GM18907 (cell line): ENCODE data around the gene ATF7.
A peak's percentile ranks its signal among the peaks of the same experiment; 100 is the strongest.

Experiments
- ATAC-seq: cut with Tn5 transposase; IDR thresholded peaks from one replicate; pipeline ENCODE4 v1.9.1; 2021; ENCODE audit warnings: mild to moderate bottlenecking, moderate library complexity; ENCODE audit not compliant: unreplicated experiment

The ATF7 gene

DNA sequence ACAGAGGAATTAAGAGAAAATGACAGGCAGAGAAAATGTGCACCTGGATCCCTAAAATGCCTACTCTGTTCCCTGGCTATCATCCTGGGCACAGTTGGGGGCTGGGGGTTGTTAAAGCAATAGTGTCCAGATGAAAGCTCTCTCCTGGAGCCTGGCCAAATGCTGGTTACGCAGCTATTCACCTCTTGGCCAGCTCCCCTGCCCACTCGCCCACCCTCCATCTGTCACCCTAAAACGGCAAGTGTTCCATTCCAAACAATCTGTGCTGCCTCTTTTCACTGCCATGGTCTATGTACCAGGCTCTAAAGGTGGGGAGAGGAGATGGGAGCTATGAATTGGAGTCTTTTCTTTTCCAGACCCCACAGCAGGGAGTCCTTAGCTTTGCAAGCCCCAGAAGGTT lies 94.2 kb downstream of the ATF7 start:
- ATAC-seq = no peak

DNA sequence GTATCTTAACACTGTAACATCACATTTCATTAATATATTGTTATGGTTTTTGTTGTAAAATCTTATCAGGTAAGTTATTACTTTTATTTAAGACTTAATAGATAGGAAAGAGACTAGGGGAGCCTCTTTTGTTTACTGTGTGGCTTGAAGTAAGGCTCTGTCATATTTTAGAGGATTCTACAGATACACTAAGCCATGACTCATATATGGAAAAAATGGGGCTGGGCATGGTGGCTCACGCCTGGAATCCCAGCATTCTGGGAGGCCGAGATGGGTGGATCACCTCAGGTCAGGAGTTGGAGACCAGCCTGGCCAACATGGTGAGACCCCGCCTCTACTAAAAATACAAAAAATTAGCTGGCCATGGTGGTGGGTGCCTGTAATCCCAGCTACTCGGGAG lies 95.3 kb downstream of the ATF7 start:
- no peak for ATAC-seq

DNA sequence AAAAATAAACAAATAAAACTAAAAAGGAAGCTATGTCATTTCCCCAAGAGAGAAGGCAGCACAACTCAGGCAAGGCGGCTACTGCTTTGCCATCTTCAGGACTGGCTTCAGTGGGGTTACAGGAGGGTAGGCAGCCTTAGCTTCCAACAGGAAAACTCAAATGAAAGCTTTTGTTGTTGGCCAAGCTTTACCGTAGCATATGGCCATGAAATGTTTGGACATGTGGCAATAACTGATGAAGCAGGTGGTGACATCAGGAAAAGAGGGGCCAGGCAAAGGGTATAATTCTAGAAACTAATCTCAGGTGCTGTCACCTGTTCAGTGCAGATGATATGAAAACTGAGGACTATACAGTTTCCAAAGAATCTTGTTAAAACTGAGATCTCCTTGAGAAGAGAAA lies 96.1 kb downstream of the ATF7 start:
- ATAC-seq = no peak

DNA sequence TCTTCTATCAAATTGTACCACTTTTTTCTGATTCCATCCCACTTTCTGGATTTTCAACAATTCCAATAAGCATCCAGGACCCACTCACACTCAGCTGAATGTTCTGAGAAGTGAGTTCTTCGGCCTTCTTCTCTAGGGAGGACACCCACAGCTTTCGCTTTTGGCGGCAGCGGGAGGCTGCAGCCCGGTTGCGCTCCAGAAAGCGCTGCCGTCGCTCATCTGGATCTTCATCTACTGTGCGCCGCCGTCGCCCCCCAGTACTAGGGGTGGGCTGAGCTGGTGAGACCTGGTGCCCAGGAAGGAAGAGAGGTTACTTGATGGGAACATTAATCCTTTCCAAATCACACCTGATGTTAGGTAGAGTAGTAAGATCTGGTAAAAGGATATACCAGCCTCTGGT lies 101.7 kb downstream of the ATF7 start:
- no peak for ATAC-seq

DNA sequence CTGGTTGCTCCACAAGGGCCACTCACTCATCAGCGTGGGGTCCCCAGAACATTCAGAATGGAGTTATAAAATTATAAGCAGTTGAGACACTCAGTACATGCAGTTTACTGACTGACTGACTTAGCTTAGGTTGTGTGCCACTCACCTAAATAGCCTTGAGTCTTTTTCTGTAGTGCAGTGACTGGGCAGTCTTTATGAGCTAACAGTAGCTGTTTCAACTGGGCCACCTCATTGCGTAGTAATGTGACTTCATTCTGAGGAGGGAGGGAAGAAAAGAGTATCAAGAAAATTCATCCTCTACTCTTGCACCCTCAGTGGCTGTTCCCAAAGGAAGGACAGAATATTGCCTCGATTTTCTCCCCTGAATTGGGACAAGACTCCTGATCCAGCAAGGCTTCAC lies 103.1 kb downstream of the ATF7 start:
- ATAC-seq = no peak

DNA sequence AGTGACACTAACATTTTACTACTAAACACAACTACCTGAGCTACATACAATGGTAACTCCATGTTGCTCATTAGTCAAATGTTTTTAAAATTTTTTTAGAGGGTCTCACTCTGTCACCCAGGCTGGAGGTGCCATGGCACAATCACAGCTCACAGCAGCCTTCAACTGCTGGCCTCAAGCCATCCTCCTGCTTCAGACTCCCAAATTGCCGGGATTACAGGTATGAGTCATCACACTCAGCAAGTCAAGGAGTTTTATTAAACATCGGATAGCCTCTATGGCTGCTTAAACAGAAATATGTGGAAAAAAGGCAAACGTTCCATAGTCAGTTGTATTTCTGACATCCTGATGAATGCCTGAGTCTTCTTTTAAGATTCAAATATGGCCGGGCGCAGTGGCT lies 107.8 kb downstream of the ATF7 start:
- no peak for ATAC-seq

DNA sequence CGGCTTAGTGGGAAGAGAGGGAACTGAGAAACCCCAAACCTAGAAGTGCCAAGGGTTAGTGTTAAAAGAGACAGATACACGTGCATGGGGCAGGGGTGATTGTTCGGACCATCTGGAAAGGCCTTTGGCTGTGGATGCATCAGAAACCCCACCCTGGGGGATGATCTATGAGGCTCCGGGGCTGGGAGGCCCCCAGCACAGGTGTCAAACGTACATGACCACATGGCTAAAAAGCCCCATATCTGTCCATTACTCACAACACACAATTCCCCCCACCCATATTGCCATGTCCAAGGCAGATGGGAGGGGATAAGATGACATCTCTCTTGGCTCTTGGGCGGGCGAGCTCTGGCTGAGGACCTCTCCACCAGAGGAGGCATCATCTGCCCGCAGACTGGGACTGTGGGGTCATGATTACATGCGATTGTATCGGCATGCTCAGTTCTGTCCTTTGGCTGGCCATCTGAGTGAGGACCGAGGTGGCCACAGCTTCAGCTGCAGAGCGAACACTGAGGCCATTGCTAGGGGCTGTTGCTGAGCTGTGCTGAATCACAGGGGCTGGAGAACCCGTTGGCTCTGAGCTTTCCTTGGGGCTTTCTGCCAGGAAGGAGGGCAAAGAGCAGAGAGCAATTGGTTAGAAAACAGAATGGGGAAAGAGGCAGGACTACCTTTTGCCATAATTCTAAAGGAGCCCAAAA lies 109.3 kb downstream of the ATF7 start:
- no peak for ATAC-seq

DNA sequence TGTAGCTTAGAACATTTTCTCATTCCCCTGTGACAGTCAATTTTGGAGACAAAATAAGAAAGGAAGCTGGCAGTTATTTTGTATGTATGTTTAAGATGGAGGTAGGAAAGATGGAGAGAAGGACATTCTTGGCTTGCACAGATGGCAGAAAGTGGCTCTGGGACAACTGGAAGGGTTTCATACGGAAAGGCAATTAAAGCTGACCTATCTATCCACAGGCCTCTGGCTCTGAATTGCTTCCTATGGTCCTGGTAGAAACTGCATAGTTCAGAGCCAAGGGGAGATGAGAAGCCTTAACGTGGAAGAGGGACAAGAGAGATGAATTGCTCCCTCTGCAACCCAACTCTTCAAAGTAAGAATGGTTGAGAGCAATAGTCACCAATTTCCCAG lies 110.9 kb downstream of the ATF7 start:
- ATAC-seq = no peak

DNA sequence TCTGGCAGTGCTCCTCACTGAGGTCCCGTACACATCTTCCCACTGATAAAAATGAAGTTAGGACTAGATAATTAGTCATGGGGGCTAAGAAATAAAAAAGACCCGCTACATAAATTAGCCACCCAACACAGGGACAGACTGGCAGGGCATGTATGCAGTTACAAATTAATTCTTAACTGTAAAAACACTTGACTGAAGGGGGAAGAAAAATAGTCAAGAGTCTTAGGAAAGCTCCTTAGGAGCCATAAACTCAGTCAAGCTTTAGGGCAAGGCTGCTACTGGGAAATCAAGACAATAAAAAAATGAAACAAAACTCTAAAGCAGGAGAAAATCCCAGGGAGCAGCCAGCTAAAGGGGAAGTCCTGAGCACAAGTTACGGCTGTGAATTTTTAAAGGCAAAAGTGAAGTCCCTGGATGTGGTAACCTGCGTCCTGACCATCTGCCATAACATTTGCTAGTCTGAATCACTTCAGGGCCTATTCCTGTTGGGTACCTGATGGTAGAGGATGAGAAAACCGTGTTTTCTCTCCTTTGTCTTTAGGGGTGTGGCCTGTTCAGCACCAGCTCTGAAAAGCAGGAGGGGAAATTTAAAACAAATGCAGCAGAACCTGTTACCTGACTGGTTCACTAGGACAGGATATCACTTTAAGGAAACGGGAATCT lies 111.4 kb downstream of the ATF7 start:
- no peak for ATAC-seq

DNA sequence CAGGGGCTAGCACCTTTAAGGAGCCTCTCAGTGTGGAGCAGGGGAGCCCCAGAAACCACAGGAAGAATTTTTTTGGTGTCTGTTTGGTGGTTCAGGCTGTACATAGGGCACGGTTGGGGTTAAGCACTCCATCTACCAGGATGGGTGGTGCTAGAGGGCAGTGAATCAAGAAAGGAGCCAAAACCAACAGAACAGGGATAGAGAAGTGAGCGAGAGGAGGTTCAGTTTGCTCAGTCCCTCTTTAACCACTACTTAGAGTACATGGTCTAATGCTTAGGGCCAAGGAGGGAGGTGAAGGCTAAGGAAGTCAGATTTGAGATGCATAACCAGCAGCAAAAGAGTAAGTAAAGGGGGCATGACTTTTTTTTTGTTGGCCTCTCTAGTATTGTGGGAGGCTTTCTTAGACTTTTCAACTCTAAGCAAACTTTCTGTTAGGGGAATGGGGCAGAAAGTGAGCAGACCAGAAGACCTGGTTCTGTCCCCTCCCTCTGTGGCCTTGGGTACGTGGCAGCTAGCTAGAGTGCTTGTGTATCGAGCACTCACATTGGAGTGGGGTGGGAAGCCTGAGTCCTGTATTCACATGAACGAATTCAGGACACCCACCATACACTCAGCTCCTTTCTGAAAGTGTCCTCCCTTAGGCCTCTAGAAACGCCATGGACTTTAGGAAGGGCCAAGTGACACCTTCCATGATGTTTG lies 112.3 kb downstream of the ATF7 start:
- ATAC-seq = no peak

DNA sequence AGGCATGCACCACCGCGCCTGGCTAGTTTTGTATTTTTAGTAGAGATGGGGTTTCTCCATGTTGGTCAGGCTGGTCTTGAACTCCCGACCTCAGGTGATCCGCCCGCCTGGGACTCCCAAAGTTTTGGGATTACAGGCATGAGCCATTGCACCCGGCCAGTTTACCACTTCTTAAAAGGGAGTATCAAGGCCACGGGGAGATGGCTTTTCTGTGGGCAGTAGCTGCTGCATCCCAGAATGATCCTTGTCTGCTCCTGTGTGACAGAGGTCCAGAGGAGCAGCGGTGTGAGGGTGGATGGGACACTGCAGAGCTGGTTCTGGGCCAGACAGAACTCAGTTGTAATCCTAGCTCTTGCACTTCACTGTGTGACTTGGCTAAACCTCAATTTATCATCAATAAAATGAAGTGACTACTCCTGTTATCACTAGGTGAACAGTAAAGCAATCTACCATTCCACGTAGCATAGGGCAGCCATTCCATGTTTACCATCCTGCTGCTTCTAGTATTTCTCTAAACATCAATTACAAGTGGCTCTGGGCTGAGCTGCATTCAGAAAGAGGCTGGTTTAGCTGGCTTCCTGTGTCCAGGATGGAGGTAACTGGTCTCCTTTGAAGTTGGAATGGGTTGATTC lies 115.9 kb downstream of the ATF7 start:
- ATAC-seq = no peak

DNA sequence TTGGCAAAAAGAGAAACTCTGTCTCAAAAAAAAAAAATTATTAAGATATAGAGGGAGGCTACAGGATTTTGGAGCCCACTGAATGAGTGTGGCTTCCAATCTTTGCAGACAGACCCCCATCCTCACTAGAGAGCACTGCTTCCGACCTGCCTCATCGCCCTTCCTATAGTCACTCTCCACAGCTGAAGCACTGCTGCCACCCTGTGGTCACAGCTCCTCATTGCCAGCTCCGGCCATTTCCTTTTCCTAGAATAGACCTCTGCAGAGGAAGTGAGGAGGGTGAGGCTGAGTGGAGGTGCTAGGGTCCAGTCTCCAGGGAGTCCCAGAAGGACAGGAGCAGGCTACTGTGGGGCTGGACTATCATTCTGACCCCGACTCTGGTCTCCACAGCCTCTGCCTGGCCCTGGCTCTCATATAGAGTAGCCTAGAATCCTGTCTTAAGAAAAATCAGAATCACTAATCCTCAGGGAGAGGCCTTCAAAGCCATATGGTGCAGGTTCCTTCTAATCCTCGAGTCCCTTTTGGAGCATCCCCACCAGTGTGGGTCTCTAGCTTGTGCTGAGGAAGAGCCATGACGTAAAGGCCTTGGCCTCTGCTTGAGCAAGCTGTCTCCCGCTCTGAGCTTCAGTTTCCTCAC lies 117.5 kb downstream of the ATF7 start:
- peak; percentile 83 for ATAC-seq

DNA sequence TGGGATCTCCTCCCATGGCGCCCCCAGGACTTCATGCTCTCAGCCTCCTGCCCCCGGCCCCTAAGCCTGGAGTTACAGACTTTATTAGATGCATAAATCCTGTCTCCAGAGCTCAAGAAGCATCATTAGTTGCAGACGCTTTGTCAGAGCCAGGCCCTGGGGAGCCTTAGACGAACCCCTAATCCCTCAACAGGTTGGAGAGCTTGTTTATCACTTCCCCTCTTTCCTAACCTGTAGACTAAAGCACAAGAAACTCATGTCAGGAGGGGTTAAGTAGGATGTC lies 118.6 kb downstream of the ATF7 start:
- ATAC-seq = no peak

DNA sequence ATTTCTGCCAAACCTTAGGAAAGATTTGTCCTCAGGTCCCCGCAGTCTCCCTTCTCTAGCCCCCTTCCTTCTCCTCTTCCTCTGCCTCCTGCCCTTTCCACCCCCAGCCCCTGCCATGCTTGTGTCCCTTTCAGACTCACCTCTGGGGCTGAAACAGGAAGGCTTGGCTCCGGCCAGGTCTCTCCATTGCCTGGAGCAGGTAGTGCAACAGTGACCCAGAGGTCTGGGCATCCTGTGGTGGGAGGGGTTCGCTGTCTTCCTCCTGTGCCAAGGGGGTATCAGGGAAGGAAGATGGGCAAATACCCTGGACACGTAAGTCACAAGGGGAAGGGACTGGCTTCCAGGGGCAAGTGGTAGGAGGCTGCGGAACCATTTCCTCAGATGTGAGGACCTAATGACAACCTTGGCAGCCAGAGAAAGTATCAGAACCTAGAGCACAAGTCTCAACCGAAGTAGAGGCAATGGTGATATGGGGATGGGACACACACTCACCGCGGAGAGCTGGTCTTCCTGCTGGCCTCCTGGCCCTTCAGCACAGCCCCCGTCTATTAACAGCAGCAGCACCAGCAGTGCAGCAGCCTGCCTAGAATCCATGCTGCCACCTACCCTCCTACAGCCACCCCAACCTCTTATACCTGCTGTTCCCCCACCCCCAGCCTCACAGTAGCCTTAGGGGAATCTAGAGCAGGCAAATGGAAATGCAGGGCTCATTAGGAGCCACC lies 119.1 kb downstream of the ATF7 start, which contains the start of gene NPFF:
NPFF (minus strand) TSS at position 604 of the 722 bp plus-strand sequence; CDS start at position 594, 10 bp downstream.
- no peak for ATAC-seq

DNA sequence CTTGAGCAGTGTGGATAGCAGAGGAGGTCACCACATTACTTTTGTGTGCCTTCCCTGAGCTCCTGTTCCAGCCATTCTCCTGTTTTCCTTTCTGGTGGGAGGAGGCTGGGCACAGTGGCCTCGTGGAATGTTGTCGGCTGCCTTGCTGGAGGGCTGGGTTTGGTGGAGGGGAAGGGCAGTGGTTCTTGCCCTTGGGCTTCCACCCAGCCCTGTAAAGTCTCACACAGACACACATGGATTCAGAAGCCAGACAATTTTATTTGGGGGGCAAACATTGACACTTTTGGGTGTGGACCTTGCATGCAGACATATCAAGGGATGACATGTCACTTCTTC lies 119.8 kb downstream of the ATF7 start:
- no peak for ATAC-seq

DNA sequence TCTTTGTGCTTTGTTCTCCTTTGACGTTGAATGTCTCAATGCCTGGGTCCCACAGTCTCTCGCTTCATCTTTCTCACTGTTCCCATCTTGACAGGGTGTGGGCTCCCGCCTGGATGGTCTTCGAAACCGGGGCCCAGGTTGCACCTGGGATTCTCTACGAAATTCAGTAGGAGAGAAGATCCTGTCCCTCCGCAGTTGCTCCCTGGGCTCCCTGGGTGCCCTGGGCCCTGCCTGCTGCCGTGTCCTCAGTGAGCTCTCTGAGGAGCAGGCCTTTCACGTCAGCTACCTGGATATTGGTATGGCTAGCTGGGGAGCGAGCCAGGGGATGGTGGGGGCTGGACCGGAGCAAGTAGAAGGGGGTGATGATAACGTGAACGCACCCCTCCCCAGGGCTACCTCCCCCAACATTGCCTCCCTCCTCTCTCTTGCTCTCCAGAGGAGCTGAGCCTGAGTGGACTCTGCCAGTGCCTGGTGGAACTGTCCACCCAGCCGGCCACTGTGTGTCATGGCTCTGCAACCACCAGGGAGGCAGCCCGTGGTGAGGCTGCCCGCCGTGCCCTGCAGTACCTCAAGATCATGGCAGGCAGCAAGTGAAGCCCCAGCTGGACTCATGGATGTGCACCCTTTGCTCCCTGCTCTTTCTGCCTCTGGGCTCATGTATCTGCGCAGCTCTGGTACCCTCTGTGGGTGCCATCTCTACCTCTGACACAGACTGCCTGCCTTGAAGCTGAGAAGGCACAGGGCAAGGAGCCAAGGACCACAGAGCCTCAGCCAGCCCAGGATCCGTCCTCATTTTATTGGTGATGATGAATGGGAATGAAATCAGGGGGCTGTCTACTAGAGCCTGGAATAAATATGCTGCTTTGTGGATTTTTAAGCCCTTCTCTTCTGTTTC lies 120.4 kb downstream of the ATF7 start:
- ATAC-seq = no peak

DNA sequence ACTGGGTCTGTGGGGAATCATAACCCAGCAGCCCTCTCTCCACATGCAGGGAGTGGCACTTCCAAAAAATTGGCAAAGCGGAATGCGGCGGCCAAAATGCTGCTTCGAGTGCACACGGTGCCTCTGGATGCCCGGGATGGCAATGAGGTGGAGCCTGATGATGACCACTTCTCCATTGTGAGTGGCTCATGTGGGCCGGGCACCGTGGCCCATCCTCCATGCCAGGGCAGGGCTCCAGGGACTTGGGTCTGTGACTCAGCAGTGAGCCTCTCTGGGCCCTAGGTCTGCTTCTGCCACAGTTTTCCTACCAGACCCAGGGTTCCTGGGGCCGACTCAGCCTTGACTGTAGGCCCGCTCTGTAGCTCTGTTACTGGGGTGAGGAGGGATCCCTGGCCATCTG lies 121.1 kb downstream of the ATF7 start:
- ATAC-seq = no peak

DNA sequence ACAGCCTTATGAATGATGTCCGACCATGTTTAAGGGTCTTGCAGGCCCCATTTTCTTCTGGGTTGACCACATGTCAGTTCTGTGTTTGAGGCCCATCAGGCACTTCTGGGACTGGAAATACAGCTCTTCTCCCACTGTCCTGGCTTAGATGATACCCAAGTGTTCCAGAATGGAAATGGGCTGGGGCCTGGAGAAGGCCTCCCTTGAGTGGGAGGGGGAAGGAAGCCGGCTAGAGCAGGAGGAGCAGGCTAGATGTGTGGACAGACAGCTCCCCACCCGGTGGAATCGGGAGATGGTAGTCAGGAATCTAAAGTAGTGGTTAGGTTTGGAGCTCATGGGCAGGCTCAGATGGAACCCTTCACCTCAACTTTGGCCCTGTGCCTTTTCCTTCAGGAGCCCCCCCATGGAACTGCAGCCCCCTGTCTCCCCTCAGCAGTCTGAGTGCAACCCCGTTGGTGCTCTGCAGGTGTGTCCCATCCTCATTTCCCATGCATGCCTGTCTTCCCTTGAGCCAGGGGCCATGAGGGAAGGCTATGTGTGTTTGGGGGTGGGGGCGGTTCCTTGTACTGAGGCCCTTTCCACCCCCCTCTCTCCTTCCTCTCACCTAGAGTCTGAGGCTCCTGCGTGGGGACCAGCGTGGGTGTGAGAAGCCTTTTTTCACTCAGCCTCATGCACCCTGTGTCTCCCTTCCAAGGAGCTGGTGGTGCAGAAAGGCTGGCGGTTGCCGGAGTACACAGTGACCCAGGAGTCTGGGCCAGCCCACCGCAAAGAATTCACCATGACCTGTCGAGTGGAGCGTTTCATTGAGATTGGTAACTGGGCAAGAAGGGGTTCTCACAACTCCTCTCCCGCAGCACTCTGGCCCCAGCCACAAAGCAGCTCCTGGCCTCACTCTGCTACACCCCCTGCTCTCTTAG lies 121.9 kb downstream of the ATF7 start:
- no peak for ATAC-seq
